Measurements from ENCODE around the gene MEX3D. TPM values are rescaled to one million over a fixed set of nuclear protein-coding genes. Genes with fewer than 3 reads are reported as not detected.
"Not testable (repeated sequence)": the region's sequence is repeated elsewhere in the genome, so short reads cannot be mapped to it uniquely, and the experiment has no call there.

The MEX3D gene
- polyA plus RNA-seq, 1 experiment, result 5.4 TPM

GRCh38 chr19:1534972-1535371 is 33.2 kb downstream of the MEX3D start:
- no peak for DNase-seq (ENCODE audit: low read depth)
- no peaks in the 10 kb centered on the region; the same call in 1 of the 2 replicates for H3K27me3 ChIP-seq (ENCODE audit: control insufficient read depth, insufficient read depth, low read length)
- H3K36me3 ChIP-seq (ENCODE audit: control insufficient read depth, insufficient read depth, low read length), result no peaks in the 10 kb centered on the region
- POLR2A ChIA-PET, result no interaction called here
- no peak overlapping the region for H3K4me3 ChIP-seq (ENCODE audit: low read depth, low read length)
- TF ChIP-seq CTCF (IDR thresholded peaks at IDR 0.05; ENCODE audit: insufficient read depth, low read depth, low read length), result no peak
- CTCF ChIA-PET, result interaction anchor here (0.6 to 0.9 kb wide), 2 partner anchors 12 to 237 kb away, joined by 3 read pairs; no protein-coding TSS in a partner anchor

GRCh38 chr19:1533510-1534150 is 34.5 kb downstream of the MEX3D start:
- H3K4me3 ChIP-seq (ENCODE audit: low read depth, low read length), result no peak overlapping the region
- TF ChIP-seq CTCF (IDR thresholded peaks at IDR 0.05; ENCODE audit: insufficient read depth, low read depth, low read length), result no peak
- ChIA-PET CTCF (interaction anchor here (3.1 kb wide), 1 partner anchor 13 kb away, joined by 13 read pairs; no protein-coding TSS in a partner anchor), POLR2A (no interaction called here)
- no peak for DNase-seq (ENCODE audit: low read depth)
- H3K36me3 ChIP-seq (ENCODE audit: control insufficient read depth, insufficient read depth, low read length), result no peaks in the 10 kb centered on the region
- no peaks in the 10 kb centered on the region; the same call in 1 of the 2 replicates for H3K27me3 ChIP-seq (ENCODE audit: control insufficient read depth, insufficient read depth, low read length)

- no peak overlapping the region for H3K4me3 ChIP-seq (ENCODE audit: low read depth, low read length)
- ChIA-PET CTCF (interaction anchor here (3.1 kb wide), 1 partner anchor 14 kb away, joined by 13 read pairs; no protein-coding TSS in a partner anchor), POLR2A (no interaction called here)
- H3K36me3 ChIP-seq (ENCODE audit: control insufficient read depth, insufficient read depth, low read length), result no peaks in the 10 kb centered on the region
- no peak for TF ChIP-seq CTCF (IDR thresholded peaks at IDR 0.05; ENCODE audit: insufficient read depth, low read depth, low read length)
- no peak for DNase-seq (ENCODE audit: low read depth)
- H3K27me3 ChIP-seq (ENCODE audit: control insufficient read depth, insufficient read depth, low read length), result no peaks in the 10 kb centered on the region; the same call in 1 of the 2 replicates
Observed at GRCh38 chr19:1532003-1532402, 36.1 kb downstream of the MEX3D start.

GRCh38 chr19:1531587-1531986 is 36.5 kb downstream of the MEX3D start:
- H3K4me3 ChIP-seq (ENCODE audit: low read depth, low read length), result no peak overlapping the region
- POLR2A ChIA-PET, result no interaction called here
- no peak for TF ChIP-seq CTCF (IDR thresholded peaks at IDR 0.05; ENCODE audit: insufficient read depth, low read depth, low read length)
- no peak for DNase-seq (ENCODE audit: low read depth)
- no peaks in the 10 kb centered on the region; the same call in 1 of the 2 replicates for H3K27me3 ChIP-seq (ENCODE audit: control insufficient read depth, insufficient read depth, low read length)
- H3K36me3 ChIP-seq (ENCODE audit: control insufficient read depth, insufficient read depth, low read length), result no peaks in the 10 kb centered on the region
- CTCF ChIA-PET, result interaction anchor here (1.5 to 3.1 kb wide), 2 partner anchors 15 to 141 kb away, joined by 3 to 13 read pairs; no protein-coding TSS in a partner anchor

GRCh38 chr19:1530856-1531255 is 37.3 kb downstream of the MEX3D start:
- DNase-seq (ENCODE audit: low read depth); POLR2A ChIA-PET; H3K36me3 ChIP-seq (ENCODE audit: control insufficient read depth, insufficient read depth, low read length); H3K4me3 ChIP-seq (ENCODE audit: low read depth, low read length); H3K27me3 ChIP-seq (ENCODE audit: control insufficient read depth, insufficient read depth, low read length): not testable (repeated sequence)
- CTCF ChIA-PET, result interaction anchor here (0.6 to 1.6 kb wide), 3 partner anchors 15 to 142 kb away, joined by 3 to 6 read pairs (median 4); no protein-coding TSS in a partner anchor
